Calu3 (cell line): ENCODE results near the gene SBF1. TPM values are rescaled to one million over a fixed set of nuclear protein-coding genes. Genes with fewer than 3 reads are reported as not detected.
A peak's percentile ranks its signal among the peaks of the same experiment; 100 is the strongest.

Experiments used
- BruUV-seq: library from RNA; stranded (reverse); fragments of 400-500 nt; replicated peaks from 2 replicates; lab custom pipeline; 2021; lab: Mats Ljungman, UMichigan
- CTCF ChIA-PET: fragments of 300-600 bp; sonication (Branson Sonifier 250); formaldehyde crosslinking; loops from one replicate; lab custom pipeline; 2022; ENCODE audit warnings: antibody characterized with exemption; lab: Charles Lee
- DNase-seq: peaks from one replicate; pipeline ENCODE4 v3.0.0; 2022
- H3K27ac Mint-ChIP-seq: one replicate; pipeline ENCODE4 v1.8.0; 2022; ENCODE audit warnings: mixed read lengths; ENCODE audit not compliant: unreplicated experiment
- H3K27me3 Mint-ChIP-seq: one replicate; pipeline ENCODE4 v1.8.0; 2022; ENCODE audit warnings: mixed read lengths; ENCODE audit not compliant: unreplicated experiment
- H3K36me3 Mint-ChIP-seq: one replicate; pipeline ENCODE4 v1.8.0; 2022; ENCODE audit warnings: mild to moderate bottlenecking, moderate library complexity, mixed read lengths; ENCODE audit not compliant: insufficient read depth, unreplicated experiment
- H3K4me1 Mint-ChIP-seq: one replicate; pipeline ENCODE4 v1.8.0; 2022; ENCODE audit warnings: mild to moderate bottlenecking, low read depth, mixed read lengths; ENCODE audit not compliant: unreplicated experiment
- H3K4me3 Mint-ChIP-seq: one replicate; pipeline ENCODE4 v1.8.0; 2022; ENCODE audit warnings: mild to moderate bottlenecking, low read depth, moderate library complexity, mixed read lengths; ENCODE audit not compliant: unreplicated experiment
- H3K9me3 Mint-ChIP-seq: one replicate; pipeline ENCODE4 v1.8.0; 2022; ENCODE audit warnings: low read depth, mixed read lengths; ENCODE audit not compliant: unreplicated experiment
- CTCF ChIP-seq: fragments of 200-600 bp; IDR thresholded peaks from one replicate; pipeline ENCODE4 v1.8.0; 2022; ENCODE audit warnings: antibody characterized with exemption; ENCODE audit not compliant: unreplicated experiment
- intact Hi-C: fragments of 100-400 bp; cut with micrococcal nuclease; formaldehyde crosslinking; loops from one replicate; pipeline ENCODE4 v1.10.0; 2022; ENCODE audit not compliant: unreplicated experiment
- total RNA-seq: library from RNA; stranded (reverse); gene quantifications from 2 replicates; pipeline ENCODE4 v1.2.3, GENCODE V29; 2022

SBF1 gene
- total RNA-seq, 1 experiment from 2014 or later: 104 TPM

- BruUV-seq: no TSS peak
- Mint-ChIP-seq H3K4me3 (no peak overlapping the region), H3K9me3 (no peaks in the 10 kb centered on the region), H3K27ac (no peak overlapping the region), H3K36me3 (peaks cover 85% of the 10 kb centered on the region), H3K27me3 (no peaks in the 10 kb centered on the region), H3K4me1 (no peaks in the 10 kb centered on the region)
- CTCF ChIA-PET: interaction anchor here (0.6 to 0.7 kb wide), 3 partner anchors 132 to 168 kb away, joined by 4 to 6 read pairs (median 5); no protein-coding TSS in a partner anchor
- DNase-seq: no peak
- intact Hi-C loops: no loop called here
- TF ChIP-seq CTCF: no peak
Measured at GRCh38 chr22:50452649-50453048, 22.2 kb downstream of the SBF1 start.

- no peak overlapping the region for H3K4me3 Mint-ChIP-seq
- no peak for DNase-seq
- no peaks in the 10 kb centered on the region for H3K27me3 Mint-ChIP-seq
- H3K36me3 Mint-ChIP-seq: peaks cover 85% of the 10 kb centered on the region
- TF ChIP-seq CTCF: no peak
- no peaks in the 10 kb centered on the region for H3K9me3 Mint-ChIP-seq
- BruUV-seq: no TSS peak
- H3K27ac Mint-ChIP-seq: no peak overlapping the region
- H3K4me1 Mint-ChIP-seq: peaks cover 11% of the 10 kb centered on the region
- intact Hi-C loops: loop anchor here (10.0 kb wide), 1 partner anchor 47 kb away; no protein-coding TSS in a partner anchor
- CTCF ChIA-PET: no interaction called here
Measured at GRCh38 chr22:50447576-50448551, 27.0 kb downstream of the SBF1 start.

DNA sequence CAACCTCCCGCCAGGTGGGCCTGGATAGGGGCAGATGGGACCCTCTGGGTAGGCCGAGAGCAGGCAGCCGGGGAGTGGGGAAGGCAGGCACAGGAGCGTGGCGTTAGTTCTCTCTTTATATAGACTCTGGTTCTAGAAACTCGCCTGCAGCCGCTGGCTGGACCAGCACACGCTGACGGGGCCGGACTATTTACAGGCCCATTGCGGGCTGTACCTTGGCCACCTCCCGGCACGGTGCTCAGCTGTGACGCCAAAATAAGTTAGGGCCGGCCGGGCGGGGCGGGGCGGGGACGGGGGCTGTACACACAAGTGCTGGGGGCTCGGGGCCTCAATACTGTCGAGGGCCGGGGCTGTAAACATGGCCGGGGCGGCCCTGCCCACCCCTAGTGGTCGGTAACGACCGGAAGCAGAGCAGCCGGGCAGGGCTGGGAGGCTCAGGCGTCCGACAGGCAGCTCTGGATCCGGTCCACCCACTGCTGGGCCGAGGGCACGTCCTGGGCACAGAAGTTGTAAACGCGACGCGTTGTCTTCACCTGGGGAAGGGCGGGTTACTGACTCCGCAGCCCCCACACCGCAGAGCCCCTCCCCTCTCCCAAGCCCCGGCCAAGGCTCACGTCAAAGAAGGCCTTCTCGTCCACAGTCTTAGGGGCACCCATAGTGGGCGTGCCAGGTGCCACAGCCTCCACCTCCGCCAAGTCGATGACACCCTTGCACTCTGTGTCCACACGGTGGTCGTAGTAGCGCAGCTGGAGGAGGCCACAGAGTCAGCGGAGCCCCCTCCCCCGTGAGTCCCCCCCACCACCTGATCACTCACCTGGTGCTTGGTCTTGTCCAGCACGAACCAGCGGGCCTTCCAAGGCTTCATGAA is 27.9 kb downstream of the SBF1 start:
- intact Hi-C loops: loop anchor here (10.0 kb wide), 1 partner anchor 48 kb away; no protein-coding TSS in a partner anchor
- no peak for TF ChIP-seq CTCF
- CTCF ChIA-PET: no interaction called here
- no peak for DNase-seq
- no peak overlapping the region for H3K27ac Mint-ChIP-seq
- no peak overlapping the region for H3K4me3 Mint-ChIP-seq
- peaks cover 85% of the 10 kb centered on the region for H3K36me3 Mint-ChIP-seq
- H3K4me1 Mint-ChIP-seq: peaks cover 11% of the 10 kb centered on the region
- H3K27me3 Mint-ChIP-seq: no peaks in the 10 kb centered on the region
- BruUV-seq: TSS peak; percentile 37
- no peaks in the 10 kb centered on the region for H3K9me3 Mint-ChIP-seq
